ENCODE results near the gene PEPD. TPM values are rescaled to one million over a fixed set of nuclear protein-coding genes. Genes with fewer than 3 reads are reported as not detected.
"Not testable (repeated sequence)": the region's sequence is repeated elsewhere in the genome, so short reads cannot be mapped to it uniquely, and the experiment has no call there.

The PEPD gene
- total RNA-seq, 2 donors from 2014 or later, result 52.2 to 67.9 TPM

- H3K4me3 ChIP-seq (ENCODE audit: low read length), result no peak overlapping the region
- no peaks in the 10 kb centered on the region for H3K9me3 Mint-ChIP-seq
- no peaks in the 10 kb centered on the region for H3K9me3 ChIP-seq (ENCODE audit: control insufficient read depth, low read length)
- no peaks in the 10 kb centered on the region for H3K27me3 Mint-ChIP-seq (ENCODE audit: insufficient read depth)
- TF ChIP-seq, protein P1, sequence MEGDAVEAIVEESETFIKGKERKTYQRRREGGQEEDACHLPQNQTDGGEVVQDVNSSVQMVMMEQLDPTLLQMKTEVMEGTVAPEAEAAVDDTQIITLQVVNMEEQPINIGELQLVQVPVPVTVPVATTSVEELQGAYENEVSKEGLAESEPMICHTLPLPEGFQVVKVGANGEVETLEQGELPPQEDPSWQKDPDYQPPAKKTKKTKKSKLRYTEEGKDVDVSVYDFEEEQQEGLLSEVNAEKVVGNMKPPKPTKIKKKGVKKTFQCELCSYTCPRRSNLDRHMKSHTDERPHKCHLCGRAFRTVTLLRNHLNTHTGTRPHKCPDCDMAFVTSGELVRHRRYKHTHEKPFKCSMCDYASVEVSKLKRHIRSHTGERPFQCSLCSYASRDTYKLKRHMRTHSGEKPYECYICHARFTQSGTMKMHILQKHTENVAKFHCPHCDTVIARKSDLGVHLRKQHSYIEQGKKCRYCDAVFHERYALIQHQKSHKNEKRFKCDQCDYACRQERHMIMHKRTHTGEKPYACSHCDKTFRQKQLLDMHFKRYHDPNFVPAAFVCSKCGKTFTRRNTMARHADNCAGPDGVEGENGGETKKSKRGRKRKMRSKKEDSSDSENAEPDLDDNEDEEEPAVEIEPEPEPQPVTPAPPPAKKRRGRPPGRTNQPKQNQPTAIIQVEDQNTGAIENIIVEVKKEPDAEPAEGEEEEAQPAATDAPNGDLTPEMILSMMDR (conservative IDR thresholded peaks at IDR 0.05), result no peak
- no peak overlapping the region for H3K4me3 Mint-ChIP-seq
- no peaks in the 10 kb centered on the region for H3K4me1 Mint-ChIP-seq
- no peak overlapping the region for H3K27ac Mint-ChIP-seq
- H3K27ac ChIP-seq (ENCODE audit: low read depth, low read length), result no peak overlapping the region
- H3K36me3 Mint-ChIP-seq (ENCODE audit: low read depth), result no peaks in the 10 kb centered on the region
- no peak overlapping the region for H3K9ac ChIP-seq (ENCODE audit: extremely low read depth, low read length, poor library complexity, severe bottlenecking)
- WGBS, 2 experiments (ENCODE audit: insufficient coverage in 1 of 2, insufficient read length in 1 of 2), result 92 to 97% methylated on average over 11 to 13 of the region's 13 CpGs
- no peaks in the 10 kb centered on the region for H3K36me3 ChIP-seq (ENCODE audit: control insufficient read depth, insufficient read depth, low read length)
- H3K4me1 ChIP-seq (ENCODE audit: control insufficient read depth, insufficient read depth, low read length), result no peaks in the 10 kb centered on the region
- no peaks in the 10 kb centered on the region for H3K27me3 ChIP-seq (ENCODE audit: control insufficient read depth, insufficient read depth, low read length, poor library complexity, severe bottlenecking)
- no peak for DNase-seq
Observed at GRCh38 chr19:33557720-33558119, 36.1 kb upstream of the PEPD start.

DNA sequence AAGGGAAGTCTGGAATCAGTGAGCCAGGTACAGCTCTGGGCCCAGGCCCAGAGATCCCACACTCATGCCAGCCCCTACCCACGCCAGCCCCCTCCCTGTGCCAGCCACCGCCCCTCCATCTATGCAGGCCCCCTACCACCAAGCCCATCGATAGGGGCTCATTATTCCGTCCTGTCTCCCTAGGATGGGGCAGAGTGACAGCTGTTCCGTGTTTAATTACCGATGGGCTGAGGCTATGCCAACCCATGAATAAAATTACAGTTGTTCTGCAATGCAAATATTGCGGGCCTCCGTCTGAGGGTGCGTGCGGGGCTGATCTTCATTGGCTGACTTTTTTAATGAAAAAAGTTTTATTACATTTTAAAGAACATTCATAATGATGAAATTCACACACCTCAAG is 35.6 kb upstream of the PEPD start:
- no peak overlapping the region for H3K9ac ChIP-seq (ENCODE audit: extremely low read depth, low read length, poor library complexity, severe bottlenecking)
- no peak overlapping the region for H3K4me3 ChIP-seq (ENCODE audit: low read length)
- Mint-ChIP-seq H3K4me1 (no peaks in the 10 kb centered on the region), H3K36me3 (ENCODE audit: low read depth) (no peaks in the 10 kb centered on the region), H3K9me3 (no peaks in the 10 kb centered on the region), H3K27ac (no peak overlapping the region), H3K27me3 (ENCODE audit: insufficient read depth) (no peaks in the 10 kb centered on the region), H3K4me3 (no peak overlapping the region)
- no peaks in the 10 kb centered on the region for H3K36me3 ChIP-seq (ENCODE audit: control insufficient read depth, insufficient read depth, low read length)
- H3K27me3 ChIP-seq (ENCODE audit: control insufficient read depth, insufficient read depth, low read length, poor library complexity, severe bottlenecking), result no peaks in the 10 kb centered on the region
- no peak for DNase-seq
- no peaks in the 10 kb centered on the region for H3K9me3 ChIP-seq (ENCODE audit: control insufficient read depth, low read length)
- TF ChIP-seq, protein P1 (conservative IDR thresholded peaks at IDR 0.05), result no peak
- 82 to 85% methylated on average over 6 to 8 of the region's 10 CpGs for WGBS, 2 experiments (ENCODE audit: insufficient coverage in 1 of 2, insufficient read length in 1 of 2)
- H3K27ac ChIP-seq (ENCODE audit: low read depth, low read length), result no peak overlapping the region
- no peaks in the 10 kb centered on the region for H3K4me1 ChIP-seq (ENCODE audit: control insufficient read depth, insufficient read depth, low read length)

GRCh38 chr19:33556261-33556660 is 34.7 kb upstream of the PEPD start:
- H3K36me3 ChIP-seq (ENCODE audit: control insufficient read depth, insufficient read depth, low read length), result no peaks in the 10 kb centered on the region
- WGBS, 2 experiments (ENCODE audit: insufficient coverage in 1 of 2, insufficient read length in 1 of 2), result 77 to 93% methylated on average over 3 to 4 of the region's 4 CpGs
- DNase-seq, result no peak
- no peaks in the 10 kb centered on the region for H3K9me3 ChIP-seq (ENCODE audit: control insufficient read depth, low read length)
- no peak overlapping the region for H3K4me3 Mint-ChIP-seq
- no peak overlapping the region for H3K4me3 ChIP-seq (ENCODE audit: low read length)
- H3K36me3 Mint-ChIP-seq (ENCODE audit: low read depth), result no peaks in the 10 kb centered on the region
- H3K27me3 ChIP-seq (ENCODE audit: control insufficient read depth, insufficient read depth, low read length, poor library complexity, severe bottlenecking), result no peaks in the 10 kb centered on the region
- H3K9ac ChIP-seq (ENCODE audit: extremely low read depth, low read length, poor library complexity, severe bottlenecking), result no peak overlapping the region
- H3K9me3 Mint-ChIP-seq, result no peaks in the 10 kb centered on the region
- H3K27me3 Mint-ChIP-seq (ENCODE audit: insufficient read depth), result no peaks in the 10 kb centered on the region
- H3K4me1 ChIP-seq (ENCODE audit: control insufficient read depth, insufficient read depth, low read length), result no peaks in the 10 kb centered on the region
- H3K27ac Mint-ChIP-seq, result no peak overlapping the region
- TF ChIP-seq, protein P1 (conservative IDR thresholded peaks at IDR 0.05), result no peak
- no peak overlapping the region for H3K27ac ChIP-seq (ENCODE audit: low read depth, low read length)
- H3K4me1 Mint-ChIP-seq, result no peaks in the 10 kb centered on the region

- not testable (repeated sequence) for H3K27me3 Mint-ChIP-seq (ENCODE audit: insufficient read depth); H3K9me3 ChIP-seq (ENCODE audit: control insufficient read depth, low read length); H3K4me3 Mint-ChIP-seq; H3K4me1 ChIP-seq (ENCODE audit: control insufficient read depth, insufficient read depth, low read length); H3K4me1 Mint-ChIP-seq; DNase-seq; H3K36me3 ChIP-seq (ENCODE audit: control insufficient read depth, insufficient read depth, low read length); H3K9me3 Mint-ChIP-seq; H3K27ac ChIP-seq (ENCODE audit: low read depth, low read length); H3K4me3 ChIP-seq (ENCODE audit: low read length); H3K27me3 ChIP-seq (ENCODE audit: control insufficient read depth, insufficient read depth, low read length, poor library complexity, severe bottlenecking); H3K27ac Mint-ChIP-seq; H3K36me3 Mint-ChIP-seq (ENCODE audit: low read depth); H3K9ac ChIP-seq (ENCODE audit: extremely low read depth, low read length, poor library complexity, severe bottlenecking)
- whole genome bisulfite sequencing, 2 experiments (ENCODE audit: insufficient coverage in 1 of 2, insufficient read length in 1 of 2), result 83 to 86% methylated on average over 3 to 4 of the region's 4 CpGs
Observed at GRCh38 chr19:33555726-33556125, 34.1 kb upstream of the PEPD start.

All from endodermal cell (in vitro differentiated cells).